ENCODE measurements around the gene WNK1.

DNA sequence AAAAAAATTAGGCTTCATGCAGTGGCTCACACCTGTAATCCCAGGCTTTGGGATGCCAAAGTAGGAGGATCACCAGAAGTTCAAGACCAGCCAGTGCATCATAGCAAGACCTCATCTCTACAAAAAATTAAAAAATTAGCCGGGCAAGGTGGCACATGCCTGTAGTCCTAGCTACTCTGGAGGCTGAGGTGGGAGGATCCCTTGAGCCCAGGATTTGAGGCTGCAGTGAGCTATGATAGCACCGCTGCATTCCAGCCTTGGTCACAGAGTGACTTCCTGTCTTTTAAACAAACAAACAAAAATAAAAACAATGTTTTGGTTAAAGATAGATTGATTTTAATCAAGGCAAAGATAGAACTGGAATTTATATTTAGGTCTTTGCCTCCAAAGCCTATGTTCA lies 60.6 kb downstream of the WNK1 start:
- TF ChIP-seq, protein P1, sequence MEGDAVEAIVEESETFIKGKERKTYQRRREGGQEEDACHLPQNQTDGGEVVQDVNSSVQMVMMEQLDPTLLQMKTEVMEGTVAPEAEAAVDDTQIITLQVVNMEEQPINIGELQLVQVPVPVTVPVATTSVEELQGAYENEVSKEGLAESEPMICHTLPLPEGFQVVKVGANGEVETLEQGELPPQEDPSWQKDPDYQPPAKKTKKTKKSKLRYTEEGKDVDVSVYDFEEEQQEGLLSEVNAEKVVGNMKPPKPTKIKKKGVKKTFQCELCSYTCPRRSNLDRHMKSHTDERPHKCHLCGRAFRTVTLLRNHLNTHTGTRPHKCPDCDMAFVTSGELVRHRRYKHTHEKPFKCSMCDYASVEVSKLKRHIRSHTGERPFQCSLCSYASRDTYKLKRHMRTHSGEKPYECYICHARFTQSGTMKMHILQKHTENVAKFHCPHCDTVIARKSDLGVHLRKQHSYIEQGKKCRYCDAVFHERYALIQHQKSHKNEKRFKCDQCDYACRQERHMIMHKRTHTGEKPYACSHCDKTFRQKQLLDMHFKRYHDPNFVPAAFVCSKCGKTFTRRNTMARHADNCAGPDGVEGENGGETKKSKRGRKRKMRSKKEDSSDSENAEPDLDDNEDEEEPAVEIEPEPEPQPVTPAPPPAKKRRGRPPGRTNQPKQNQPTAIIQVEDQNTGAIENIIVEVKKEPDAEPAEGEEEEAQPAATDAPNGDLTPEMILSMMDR (conservative IDR thresholded peaks at IDR 0.05; ENCODE audit: low read length): no peak
- no peak for TF ChIP-seq EZH2phosphoT487 (IDR thresholded peaks at IDR 0.05; ENCODE audit: borderline replicate concordance, low read depth, low read length)
